GM12801 (cell line): ENCODE data around the gene NFIX.

Source experiments
- TF ChIP-seq, protein P1 (sequence below): IDR thresholded peaks from one replicate; pipeline ENCODE4 v1.5.1; 2011; ENCODE audit warnings: control low read depth; ENCODE audit not compliant: insufficient read length; ENCODE audit errors: extremely low read depth

The NFIX gene

GRCh38 chr19:12949363-12950283, 45.7 kb upstream of the NFIX start:
- TF ChIP-seq, protein P1, sequence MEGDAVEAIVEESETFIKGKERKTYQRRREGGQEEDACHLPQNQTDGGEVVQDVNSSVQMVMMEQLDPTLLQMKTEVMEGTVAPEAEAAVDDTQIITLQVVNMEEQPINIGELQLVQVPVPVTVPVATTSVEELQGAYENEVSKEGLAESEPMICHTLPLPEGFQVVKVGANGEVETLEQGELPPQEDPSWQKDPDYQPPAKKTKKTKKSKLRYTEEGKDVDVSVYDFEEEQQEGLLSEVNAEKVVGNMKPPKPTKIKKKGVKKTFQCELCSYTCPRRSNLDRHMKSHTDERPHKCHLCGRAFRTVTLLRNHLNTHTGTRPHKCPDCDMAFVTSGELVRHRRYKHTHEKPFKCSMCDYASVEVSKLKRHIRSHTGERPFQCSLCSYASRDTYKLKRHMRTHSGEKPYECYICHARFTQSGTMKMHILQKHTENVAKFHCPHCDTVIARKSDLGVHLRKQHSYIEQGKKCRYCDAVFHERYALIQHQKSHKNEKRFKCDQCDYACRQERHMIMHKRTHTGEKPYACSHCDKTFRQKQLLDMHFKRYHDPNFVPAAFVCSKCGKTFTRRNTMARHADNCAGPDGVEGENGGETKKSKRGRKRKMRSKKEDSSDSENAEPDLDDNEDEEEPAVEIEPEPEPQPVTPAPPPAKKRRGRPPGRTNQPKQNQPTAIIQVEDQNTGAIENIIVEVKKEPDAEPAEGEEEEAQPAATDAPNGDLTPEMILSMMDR = no peak

- TF ChIP-seq, protein P1 = no peak
Observed at GRCh38 chr19:12952488-12953137, 42.7 kb upstream of the NFIX start.

DNA sequence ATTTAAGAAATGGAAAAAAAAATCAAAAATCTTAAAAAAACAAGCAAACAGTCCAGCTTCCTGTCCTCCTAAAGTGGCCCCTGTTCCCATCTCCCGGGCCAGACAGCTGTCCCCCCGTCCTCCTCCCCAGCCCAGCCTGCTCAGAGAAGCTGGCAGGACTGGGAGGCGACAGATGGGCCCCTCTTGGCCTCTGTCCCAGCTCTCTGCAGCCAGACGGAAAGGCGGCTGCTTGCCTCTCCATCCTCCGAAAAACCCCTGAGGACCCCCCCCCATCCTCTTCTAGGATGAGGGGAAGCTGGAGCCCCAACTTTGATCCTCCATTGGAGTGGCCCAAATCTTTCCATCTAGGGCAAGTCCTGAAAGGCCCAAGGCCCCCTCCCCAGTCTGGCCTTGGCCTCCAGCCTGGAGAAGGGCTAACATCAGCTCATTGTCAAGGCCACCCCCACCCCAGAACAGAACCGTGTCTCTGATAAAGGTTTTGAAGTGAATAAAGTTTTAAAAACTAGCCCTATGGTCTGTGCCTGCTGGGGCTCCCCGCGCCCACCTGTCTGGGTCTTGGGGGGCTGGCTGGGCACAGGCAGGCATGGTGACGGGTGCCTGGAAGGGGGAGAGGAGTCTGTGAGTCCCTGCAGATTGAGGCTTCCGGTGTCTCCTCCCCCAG, 42.0 kb upstream of the NFIX start:
- TF ChIP-seq, protein P1 = no peak

GRCh38 chr19:12953799-12954611, 41.3 kb upstream of the NFIX start:
- TF ChIP-seq, protein P1 = no peak

DNA sequence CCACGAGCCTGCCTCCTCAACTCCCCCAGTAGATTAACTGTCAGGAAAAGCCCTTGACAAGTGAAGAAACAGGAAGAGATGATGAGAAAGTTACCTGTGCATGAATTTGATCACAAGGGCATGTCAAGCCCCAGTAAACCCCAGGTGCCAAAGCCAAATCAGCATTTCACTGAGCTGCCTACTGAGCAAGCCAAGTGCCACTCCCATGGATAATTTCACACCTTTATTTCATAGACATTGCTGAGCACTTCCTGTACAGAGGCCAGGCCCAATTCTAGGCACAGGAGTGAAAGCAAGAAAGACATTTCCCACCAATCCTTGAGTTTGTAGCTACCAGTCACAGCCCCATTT, 40.7 kb upstream of the NFIX start:
- TF ChIP-seq, protein P1 = no peak

GRCh38 chr19:12955996-12956395, 39.3 kb upstream of the NFIX start:
- TF ChIP-seq, protein P1 = no peak
